ENCODE results near the gene FIBIN. TPM values are rescaled to one million over a fixed set of nuclear protein-coding genes. Genes with fewer than 3 reads are reported as not detected.

FIBIN gene
- total RNA-seq, 1 experiment from 2014 or later, result 0.37 TPM

DNA sequence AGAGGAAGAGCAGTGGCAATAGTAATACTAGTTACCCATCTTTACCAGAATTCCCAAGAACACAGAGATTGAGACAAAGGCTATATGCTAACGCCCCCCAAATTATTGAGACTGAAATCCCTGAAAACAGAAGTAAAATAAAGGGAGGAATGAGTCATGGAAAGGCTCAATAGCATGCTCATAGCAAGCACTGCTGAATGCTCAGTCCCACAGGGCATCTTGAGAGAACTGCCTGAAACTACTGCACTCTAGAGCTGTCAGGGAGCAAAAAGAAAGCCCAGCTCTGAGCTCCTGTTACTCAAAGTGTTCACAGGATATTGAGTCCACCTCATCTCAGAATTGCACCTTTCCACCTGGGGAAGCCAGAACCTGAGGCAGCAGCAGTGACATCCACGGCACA is 44.1 kb upstream of the FIBIN start:
- POLR2A ChIA-PET, result no interaction called here
- TF ChIP-seq TCF7 (CRISPR knock-in tag; IDR thresholded peaks at IDR 0.05; ENCODE audit: low read depth) (no peak), ZNF396 (CRISPR knock-in tag; IDR thresholded peaks at IDR 0.05; ENCODE audit: borderline replicate concordance) (no peak)
- Mint-ChIP-seq H3K36me3 (no peaks in the 10 kb centered on the region), H3K4me1 (peaks cover 26% of the 10 kb centered on the region), H3K9me3 (no peaks in the 10 kb centered on the region), H3K27ac (no peak overlapping the region), H3K27me3 (ENCODE audit: low read depth) (no peaks in the 10 kb centered on the region), H3K4me3 (no peak overlapping the region)
- no peak for ATAC-seq
- CTCF ChIA-PET, result no interaction called here
- DNase-seq (ENCODE audit: low spot score), result no peak

DNA sequence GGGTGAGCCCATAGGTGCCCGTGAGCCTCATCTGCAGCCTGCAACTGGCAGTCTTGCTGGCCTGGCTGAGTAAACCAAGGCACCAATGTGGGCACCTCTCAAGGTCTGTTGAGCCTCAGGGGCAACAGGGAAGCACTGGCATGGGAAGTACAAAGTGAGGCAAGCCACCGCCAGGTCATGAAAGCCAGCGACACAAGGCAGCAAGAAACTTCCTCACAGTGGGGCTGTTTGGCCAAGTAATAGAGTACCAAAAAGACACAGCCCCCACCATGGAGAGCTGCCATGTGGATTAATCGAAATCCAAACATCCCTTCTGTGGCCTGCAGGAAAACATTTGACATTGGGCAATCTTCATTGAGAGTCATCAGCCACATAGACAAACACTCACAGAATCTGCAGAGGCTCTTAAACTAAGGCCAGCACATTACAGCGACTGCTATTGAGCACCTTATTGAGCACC is 43.6 kb upstream of the FIBIN start:
- ATAC-seq, result no peak
- CTCF ChIA-PET, result no interaction called here
- H3K36me3 Mint-ChIP-seq, result no peaks in the 10 kb centered on the region
- H3K27me3 Mint-ChIP-seq (ENCODE audit: low read depth), result no peaks in the 10 kb centered on the region
- no peak for TF ChIP-seq TCF7 (CRISPR knock-in tag; IDR thresholded peaks at IDR 0.05; ENCODE audit: low read depth)
- no peak for TF ChIP-seq SMAD4 (CRISPR knock-in tag; IDR thresholded peaks at IDR 0.05)
- no peak for TF ChIP-seq MYBL2 (CRISPR knock-in tag; IDR thresholded peaks at IDR 0.05)
- TF ChIP-seq JUN (CRISPR knock-in tag; IDR thresholded peaks at IDR 0.05), result no peak
- TF ChIP-seq ZNF232 (CRISPR knock-in tag; IDR thresholded peaks at IDR 0.05), result no peak
- TF ChIP-seq JAZF1 (CRISPR knock-in tag; IDR thresholded peaks at IDR 0.05), result no peak
- TF ChIP-seq ZBTB21 (CRISPR knock-in tag; IDR thresholded peaks at IDR 0.05; ENCODE audit: borderline replicate concordance), result no peak
- no peak for TF ChIP-seq MXD4 (CRISPR knock-in tag; IDR thresholded peaks at IDR 0.05; ENCODE audit: borderline replicate concordance)
- no peak for TF ChIP-seq FOXJ3 (CRISPR knock-in tag; IDR thresholded peaks at IDR 0.05; ENCODE audit: borderline replicate concordance)
- TF ChIP-seq, protein P1, sequence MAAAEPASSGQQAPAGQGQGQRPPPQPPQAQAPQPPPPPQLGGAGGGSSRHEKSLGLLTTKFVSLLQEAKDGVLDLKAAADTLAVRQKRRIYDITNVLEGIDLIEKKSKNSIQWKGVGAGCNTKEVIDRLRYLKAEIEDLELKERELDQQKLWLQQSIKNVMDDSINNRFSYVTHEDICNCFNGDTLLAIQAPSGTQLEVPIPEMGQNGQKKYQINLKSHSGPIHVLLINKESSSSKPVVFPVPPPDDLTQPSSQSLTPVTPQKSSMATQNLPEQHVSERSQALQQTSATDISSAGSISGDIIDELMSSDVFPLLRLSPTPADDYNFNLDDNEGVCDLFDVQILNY (CRISPR knock-in tag; IDR thresholded peaks at IDR 0.05), result no peak
- TF ChIP-seq, protein P2, sequence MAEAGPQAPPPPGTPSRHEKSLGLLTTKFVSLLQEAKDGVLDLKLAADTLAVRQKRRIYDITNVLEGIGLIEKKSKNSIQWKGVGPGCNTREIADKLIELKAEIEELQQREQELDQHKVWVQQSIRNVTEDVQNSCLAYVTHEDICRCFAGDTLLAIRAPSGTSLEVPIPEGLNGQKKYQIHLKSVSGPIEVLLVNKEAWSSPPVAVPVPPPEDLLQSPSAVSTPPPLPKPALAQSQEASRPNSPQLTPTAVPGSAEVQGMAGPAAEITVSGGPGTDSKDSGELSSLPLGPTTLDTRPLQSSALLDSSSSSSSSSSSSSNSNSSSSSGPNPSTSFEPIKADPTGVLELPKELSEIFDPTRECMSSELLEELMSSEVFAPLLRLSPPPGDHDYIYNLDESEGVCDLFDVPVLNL (CRISPR knock-in tag; IDR thresholded peaks at IDR 0.05; ENCODE audit: borderline replicate concordance, low read depth), result no peak
- no peak for TF ChIP-seq ZNF138 (CRISPR knock-in tag; conservative IDR thresholded peaks at IDR 0.05)
- TF ChIP-seq, protein P3, sequence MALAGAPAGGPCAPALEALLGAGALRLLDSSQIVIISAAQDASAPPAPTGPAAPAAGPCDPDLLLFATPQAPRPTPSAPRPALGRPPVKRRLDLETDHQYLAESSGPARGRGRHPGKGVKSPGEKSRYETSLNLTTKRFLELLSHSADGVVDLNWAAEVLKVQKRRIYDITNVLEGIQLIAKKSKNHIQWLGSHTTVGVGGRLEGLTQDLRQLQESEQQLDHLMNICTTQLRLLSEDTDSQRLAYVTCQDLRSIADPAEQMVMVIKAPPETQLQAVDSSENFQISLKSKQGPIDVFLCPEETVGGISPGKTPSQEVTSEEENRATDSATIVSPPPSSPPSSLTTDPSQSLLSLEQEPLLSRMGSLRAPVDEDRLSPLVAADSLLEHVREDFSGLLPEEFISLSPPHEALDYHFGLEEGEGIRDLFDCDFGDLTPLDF (CRISPR knock-in tag; IDR thresholded peaks at IDR 0.05), result no peak
- TF ChIP-seq HMGA2 (CRISPR knock-in tag; IDR thresholded peaks at IDR 0.05), result no peak
- no peak for DNase-seq (ENCODE audit: low spot score)
- H3K27ac Mint-ChIP-seq, result no peak overlapping the region
- POLR2A ChIA-PET, result no interaction called here
- peaks cover 26% of the 10 kb centered on the region for H3K4me1 Mint-ChIP-seq
- H3K9me3 Mint-ChIP-seq, result no peaks in the 10 kb centered on the region
- no peak overlapping the region for H3K4me3 Mint-ChIP-seq

DNA sequence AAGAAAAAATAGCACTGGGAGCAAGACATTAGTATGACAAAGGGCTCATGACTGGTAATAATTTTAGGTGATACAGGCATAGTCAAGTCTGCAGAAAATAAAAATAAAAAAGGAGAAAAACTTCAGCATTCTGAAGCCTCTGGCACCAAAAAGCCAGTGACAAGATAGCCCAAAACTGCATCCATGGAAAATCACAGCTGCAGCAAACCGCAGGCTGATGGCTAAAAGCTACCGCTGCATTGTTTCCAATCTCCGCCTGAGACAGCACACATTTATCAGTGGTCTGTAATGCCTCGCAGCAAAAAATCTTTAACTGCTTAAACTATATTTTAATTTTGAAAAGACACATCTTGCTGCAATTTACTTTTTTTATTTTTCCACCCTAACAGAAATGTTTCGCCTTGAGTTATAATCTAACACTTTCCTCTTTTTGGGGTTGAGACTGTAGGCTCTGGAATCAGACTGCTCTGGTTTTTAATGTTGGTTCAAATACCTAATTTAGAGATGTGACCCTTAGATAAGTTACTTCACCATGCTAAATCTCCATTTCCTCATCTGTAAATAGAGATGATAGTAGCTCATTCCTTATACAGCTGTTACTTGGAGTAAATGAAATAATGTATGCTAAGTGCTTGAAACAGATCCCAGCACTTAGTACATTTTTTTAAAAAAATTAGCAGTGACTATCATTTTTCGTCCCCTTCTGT is 42.0 kb upstream of the FIBIN start:
- Mint-ChIP-seq H3K27ac (peak overlapping the region; percentile 88), H3K27me3 (ENCODE audit: low read depth) (no peaks in the 10 kb centered on the region), H3K36me3 (no peaks in the 10 kb centered on the region), H3K9me3 (no peaks in the 10 kb centered on the region), H3K4me1 (peaks cover 26% of the 10 kb centered on the region), H3K4me3 (no peak overlapping the region)
- ChIA-PET CTCF (no interaction called here), POLR2A (no interaction called here)
- DNase-seq (ENCODE audit: low spot score) (no peak), ATAC-seq (peak; percentile 74)
- TF ChIP-seq, protein P4, sequence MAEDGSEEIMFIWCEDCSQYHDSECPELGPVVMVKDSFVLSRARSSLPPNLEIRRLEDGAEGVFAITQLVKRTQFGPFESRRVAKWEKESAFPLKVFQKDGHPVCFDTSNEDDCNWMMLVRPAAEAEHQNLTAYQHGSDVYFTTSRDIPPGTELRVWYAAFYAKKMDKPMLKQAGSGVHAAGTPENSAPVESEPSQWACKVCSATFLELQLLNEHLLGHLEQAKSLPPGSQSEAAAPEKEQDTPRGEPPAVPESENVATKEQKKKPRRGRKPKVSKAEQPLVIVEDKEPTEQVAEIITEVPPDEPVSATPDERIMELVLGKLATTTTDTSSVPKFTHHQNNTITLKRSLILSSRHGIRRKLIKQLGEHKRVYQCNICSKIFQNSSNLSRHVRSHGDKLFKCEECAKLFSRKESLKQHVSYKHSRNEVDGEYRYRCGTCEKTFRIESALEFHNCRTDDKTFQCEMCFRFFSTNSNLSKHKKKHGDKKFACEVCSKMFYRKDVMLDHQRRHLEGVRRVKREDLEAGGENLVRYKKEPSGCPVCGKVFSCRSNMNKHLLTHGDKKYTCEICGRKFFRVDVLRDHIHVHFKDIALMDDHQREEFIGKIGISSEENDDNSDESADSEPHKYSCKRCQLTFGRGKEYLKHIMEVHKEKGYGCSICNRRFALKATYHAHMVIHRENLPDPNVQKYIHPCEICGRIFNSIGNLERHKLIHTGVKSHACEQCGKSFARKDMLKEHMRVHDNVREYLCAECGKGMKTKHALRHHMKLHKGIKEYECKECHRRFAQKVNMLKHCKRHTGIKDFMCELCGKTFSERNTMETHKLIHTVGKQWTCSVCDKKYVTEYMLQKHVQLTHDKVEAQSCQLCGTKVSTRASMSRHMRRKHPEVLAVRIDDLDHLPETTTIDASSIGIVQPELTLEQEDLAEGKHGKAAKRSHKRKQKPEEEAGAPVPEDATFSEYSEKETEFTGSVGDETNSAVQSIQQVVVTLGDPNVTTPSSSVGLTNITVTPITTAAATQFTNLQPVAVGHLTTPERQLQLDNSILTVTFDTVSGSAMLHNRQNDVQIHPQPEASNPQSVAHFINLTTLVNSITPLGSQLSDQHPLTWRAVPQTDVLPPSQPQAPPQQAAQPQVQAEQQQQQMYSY (CRISPR knock-in tag; IDR thresholded peaks at IDR 0.05), result no peak
- TF ChIP-seq, protein P5, sequence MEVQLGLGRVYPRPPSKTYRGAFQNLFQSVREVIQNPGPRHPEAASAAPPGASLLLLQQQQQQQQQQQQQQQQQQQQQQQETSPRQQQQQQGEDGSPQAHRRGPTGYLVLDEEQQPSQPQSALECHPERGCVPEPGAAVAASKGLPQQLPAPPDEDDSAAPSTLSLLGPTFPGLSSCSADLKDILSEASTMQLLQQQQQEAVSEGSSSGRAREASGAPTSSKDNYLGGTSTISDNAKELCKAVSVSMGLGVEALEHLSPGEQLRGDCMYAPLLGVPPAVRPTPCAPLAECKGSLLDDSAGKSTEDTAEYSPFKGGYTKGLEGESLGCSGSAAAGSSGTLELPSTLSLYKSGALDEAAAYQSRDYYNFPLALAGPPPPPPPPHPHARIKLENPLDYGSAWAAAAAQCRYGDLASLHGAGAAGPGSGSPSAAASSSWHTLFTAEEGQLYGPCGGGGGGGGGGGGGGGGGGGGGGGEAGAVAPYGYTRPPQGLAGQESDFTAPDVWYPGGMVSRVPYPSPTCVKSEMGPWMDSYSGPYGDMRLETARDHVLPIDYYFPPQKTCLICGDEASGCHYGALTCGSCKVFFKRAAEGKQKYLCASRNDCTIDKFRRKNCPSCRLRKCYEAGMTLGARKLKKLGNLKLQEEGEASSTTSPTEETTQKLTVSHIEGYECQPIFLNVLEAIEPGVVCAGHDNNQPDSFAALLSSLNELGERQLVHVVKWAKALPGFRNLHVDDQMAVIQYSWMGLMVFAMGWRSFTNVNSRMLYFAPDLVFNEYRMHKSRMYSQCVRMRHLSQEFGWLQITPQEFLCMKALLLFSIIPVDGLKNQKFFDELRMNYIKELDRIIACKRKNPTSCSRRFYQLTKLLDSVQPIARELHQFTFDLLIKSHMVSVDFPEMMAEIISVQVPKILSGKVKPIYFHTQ (CRISPR knock-in tag; IDR thresholded peaks at IDR 0.05), result no peak
- TF ChIP-seq CREB1 (CRISPR knock-in tag; IDR thresholded peaks at IDR 0.05), result no peak
- TF ChIP-seq, protein P6, sequence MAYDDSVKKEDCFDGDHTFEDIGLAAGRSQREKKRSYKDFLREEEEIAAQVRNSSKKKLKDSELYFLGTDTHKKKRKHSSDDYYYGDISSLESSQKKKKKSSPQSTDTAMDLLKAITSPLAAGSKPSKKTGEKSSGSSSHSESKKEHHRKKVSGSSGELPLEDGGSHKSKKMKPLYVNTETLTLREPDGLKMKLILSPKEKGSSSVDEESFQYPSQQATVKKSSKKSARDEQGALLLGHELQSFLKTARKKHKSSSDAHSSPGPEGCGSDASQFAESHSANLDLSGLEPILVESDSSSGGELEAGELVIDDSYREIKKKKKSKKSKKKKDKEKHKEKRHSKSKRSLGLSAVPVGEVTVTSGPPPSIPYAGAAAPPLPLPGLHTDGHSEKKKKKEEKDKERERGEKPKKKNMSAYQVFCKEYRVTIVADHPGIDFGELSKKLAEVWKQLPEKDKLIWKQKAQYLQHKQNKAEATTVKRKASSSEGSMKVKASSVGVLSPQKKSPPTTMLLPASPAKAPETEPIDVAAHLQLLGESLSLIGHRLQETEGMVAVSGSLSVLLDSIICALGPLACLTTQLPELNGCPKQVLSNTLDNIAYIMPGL (CRISPR knock-in tag; IDR thresholded peaks at IDR 0.05), result no peak
- TF ChIP-seq FOXK1 (CRISPR knock-in tag; IDR thresholded peaks at IDR 0.05), result no peak
- no peak for TF ChIP-seq TCF7 (CRISPR knock-in tag; IDR thresholded peaks at IDR 0.05; ENCODE audit: low read depth)
